ENCODE results near the gene SPTBN5.

The SPTBN5 gene

GRCh38 chr15:41855261-41855961 lies 38.4 kb downstream of the SPTBN5 start:
- no peak for DNase-seq (ENCODE audit: insufficient read length)
- no peak for FAIRE-seq
- no peak for TF ChIP-seq TAF1 (IDR thresholded peaks at IDR 0.05; ENCODE audit: borderline replicate concordance, low read depth, low read length)
- no peak for TF ChIP-seq POLR2A (IDR thresholded peaks at IDR 0.05; ENCODE audit: low read depth, low read length)
- TF ChIP-seq POLR2AphosphoS5 (IDR thresholded peaks at IDR 0.05; ENCODE audit: low read depth, low read length), result no peak

- TF ChIP-seq POLR2AphosphoS5 (IDR thresholded peaks at IDR 0.05; ENCODE audit: low read depth, low read length), result no peak
- no peak for TF ChIP-seq TAF1 (IDR thresholded peaks at IDR 0.05; ENCODE audit: borderline replicate concordance, low read depth, low read length)
- TF ChIP-seq POLR2A (IDR thresholded peaks at IDR 0.05; ENCODE audit: low read depth, low read length), result no peak
- no peak for DNase-seq (ENCODE audit: insufficient read length)
- no peak for FAIRE-seq
These were observed 39.4 kb downstream of the SPTBN5 start for GRCh38 chr15:41854443-41854842.

- FAIRE-seq, result no peak
- TF ChIP-seq TAF1 (IDR thresholded peaks at IDR 0.05; ENCODE audit: borderline replicate concordance, low read depth, low read length), result no peak
- TF ChIP-seq POLR2AphosphoS5 (IDR thresholded peaks at IDR 0.05; ENCODE audit: low read depth, low read length), result no peak
- TF ChIP-seq POLR2A (IDR thresholded peaks at IDR 0.05; ENCODE audit: low read depth, low read length), result no peak
- no peak for DNase-seq (ENCODE audit: insufficient read length)
These were observed 40.0 kb downstream of the SPTBN5 start for GRCh38 chr15:41853831-41854230.

GRCh38 chr15:41852736-41853590 lies 40.9 kb downstream of the SPTBN5 start:
- TF ChIP-seq POLR2AphosphoS5 (IDR thresholded peaks at IDR 0.05; ENCODE audit: low read depth, low read length) (no peak), POLR2A (IDR thresholded peaks at IDR 0.05; ENCODE audit: low read depth, low read length) (no peak), TAF1 (IDR thresholded peaks at IDR 0.05; ENCODE audit: borderline replicate concordance, low read depth, low read length) (no peak)
- FAIRE-seq (no peak), DNase-seq (ENCODE audit: insufficient read length) (no peak)

GRCh38 chr15:41851755-41852370 lies 42.0 kb downstream of the SPTBN5 start:
- TF ChIP-seq TAF1 (IDR thresholded peaks at IDR 0.05; ENCODE audit: borderline replicate concordance, low read depth, low read length) (no peak), POLR2AphosphoS5 (IDR thresholded peaks at IDR 0.05; ENCODE audit: low read depth, low read length) (no peak), POLR2A (IDR thresholded peaks at IDR 0.05; ENCODE audit: low read depth, low read length) (no peak)
- no peak for DNase-seq (ENCODE audit: insufficient read length)
- no peak for FAIRE-seq

GRCh38 chr15:41851167-41851523 lies 42.7 kb downstream of the SPTBN5 start:
- no peak for TF ChIP-seq POLR2AphosphoS5 (IDR thresholded peaks at IDR 0.05; ENCODE audit: low read depth, low read length)
- no peak for TF ChIP-seq TAF1 (IDR thresholded peaks at IDR 0.05; ENCODE audit: borderline replicate concordance, low read depth, low read length)
- TF ChIP-seq POLR2A (IDR thresholded peaks at IDR 0.05; ENCODE audit: low read depth, low read length), result no peak
- DNase-seq (ENCODE audit: insufficient read length), result no peak
- FAIRE-seq, result no peak

- TF ChIP-seq TAF1 (IDR thresholded peaks at IDR 0.05; ENCODE audit: borderline replicate concordance, low read depth, low read length), result no peak
- TF ChIP-seq POLR2AphosphoS5 (IDR thresholded peaks at IDR 0.05; ENCODE audit: low read depth, low read length), result no peak
- TF ChIP-seq POLR2A (IDR thresholded peaks at IDR 0.05; ENCODE audit: low read depth, low read length), result no peak
- no peak for DNase-seq (ENCODE audit: insufficient read length)
- FAIRE-seq, result no peak
These were observed 43.2 kb downstream of the SPTBN5 start for GRCh38 chr15:41850482-41851166.

GRCh38 chr15:41849861-41850260 lies 44.0 kb downstream of the SPTBN5 start:
- TF ChIP-seq POLR2A (IDR thresholded peaks at IDR 0.05; ENCODE audit: low read depth, low read length) (no peak), POLR2AphosphoS5 (IDR thresholded peaks at IDR 0.05; ENCODE audit: low read depth, low read length) (no peak), TAF1 (IDR thresholded peaks at IDR 0.05; ENCODE audit: borderline replicate concordance, low read depth, low read length) (no peak)
- DNase-seq (ENCODE audit: insufficient read length), result no peak
- no peak for FAIRE-seq

GRCh38 chr15:41849204-41849603 lies 44.6 kb downstream of the SPTBN5 start:
- no peak for FAIRE-seq
- TF ChIP-seq TAF1 (IDR thresholded peaks at IDR 0.05; ENCODE audit: borderline replicate concordance, low read depth, low read length) (no peak), POLR2A (IDR thresholded peaks at IDR 0.05; ENCODE audit: low read depth, low read length) (no peak), POLR2AphosphoS5 (IDR thresholded peaks at IDR 0.05; ENCODE audit: low read depth, low read length) (no peak)
- DNase-seq (ENCODE audit: insufficient read length), result no peak

- no peak for FAIRE-seq
- no peak for TF ChIP-seq POLR2AphosphoS5 (IDR thresholded peaks at IDR 0.05; ENCODE audit: low read depth, low read length)
- no peak for TF ChIP-seq TAF1 (IDR thresholded peaks at IDR 0.05; ENCODE audit: borderline replicate concordance, low read depth, low read length)
- TF ChIP-seq POLR2A (IDR thresholded peaks at IDR 0.05; ENCODE audit: low read depth, low read length), result no peak
- DNase-seq (ENCODE audit: insufficient read length), result no peak
These were observed 45.2 kb downstream of the SPTBN5 start for GRCh38 chr15:41848631-41849030.

- FAIRE-seq, result no peak
These were observed 45.9 kb downstream of the SPTBN5 start for GRCh38 chr15:41847981-41848380.

More at GRCh38 chr15:41847981-41848380, 45.9 kb downstream of the SPTBN5 start:
- no peak for TF ChIP-seq TAF1 (IDR thresholded peaks at IDR 0.05; ENCODE audit: borderline replicate concordance, low read depth, low read length)
- DNase-seq (ENCODE audit: insufficient read length), result no peak
